NCI-H146 treated with DMSO at 0.1 percent for 48 hours (cell line): Measurements from ENCODE around the gene PCGF3.
"Not testable (repeated sequence)": the region's sequence is repeated elsewhere in the genome, so short reads cannot be mapped to it uniquely, and the experiment has no call there.

Source experiments
- DNase-seq: peaks from one replicate; lab custom pipeline; 2025; ENCODE audit not compliant: unreplicated experiment; lab: John Stamatoyannopoulos, UW

The PCGF3 gene

DNA sequence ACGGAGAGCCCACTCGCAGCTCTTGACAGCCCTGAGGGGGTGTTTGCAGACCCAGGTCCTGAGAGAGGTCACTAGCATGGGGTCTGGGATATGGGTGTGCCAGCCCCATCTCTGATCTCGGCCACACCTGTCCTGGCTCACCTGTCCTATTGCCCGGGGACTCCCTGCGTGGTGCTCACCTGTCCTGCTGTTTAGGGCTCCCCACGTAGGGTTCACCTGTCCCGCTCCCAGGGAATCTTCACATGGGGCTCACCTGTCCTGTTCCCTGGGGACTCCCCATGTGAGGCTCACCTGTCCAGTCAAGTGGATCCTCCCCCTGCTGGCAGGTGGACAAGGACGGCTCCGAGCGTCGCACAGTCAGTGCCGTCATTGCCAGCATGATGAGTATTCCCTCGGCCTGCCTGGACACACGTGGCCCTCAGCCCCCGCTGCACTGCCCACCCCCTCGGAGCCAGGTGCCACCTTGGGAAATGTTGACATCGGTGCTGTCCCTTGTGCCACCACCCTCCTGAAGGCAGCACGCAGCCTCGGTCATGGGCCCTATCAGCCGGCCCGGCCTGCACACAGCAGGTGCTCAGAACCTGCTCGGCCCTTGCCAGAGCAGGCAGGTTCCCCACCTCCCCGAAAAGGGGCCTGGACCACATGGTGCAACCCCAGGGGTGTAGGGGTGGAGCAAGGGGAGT lies 23.0 kb upstream of the PCGF3 start:
- DNase-seq = peak; percentile 64

DNA sequence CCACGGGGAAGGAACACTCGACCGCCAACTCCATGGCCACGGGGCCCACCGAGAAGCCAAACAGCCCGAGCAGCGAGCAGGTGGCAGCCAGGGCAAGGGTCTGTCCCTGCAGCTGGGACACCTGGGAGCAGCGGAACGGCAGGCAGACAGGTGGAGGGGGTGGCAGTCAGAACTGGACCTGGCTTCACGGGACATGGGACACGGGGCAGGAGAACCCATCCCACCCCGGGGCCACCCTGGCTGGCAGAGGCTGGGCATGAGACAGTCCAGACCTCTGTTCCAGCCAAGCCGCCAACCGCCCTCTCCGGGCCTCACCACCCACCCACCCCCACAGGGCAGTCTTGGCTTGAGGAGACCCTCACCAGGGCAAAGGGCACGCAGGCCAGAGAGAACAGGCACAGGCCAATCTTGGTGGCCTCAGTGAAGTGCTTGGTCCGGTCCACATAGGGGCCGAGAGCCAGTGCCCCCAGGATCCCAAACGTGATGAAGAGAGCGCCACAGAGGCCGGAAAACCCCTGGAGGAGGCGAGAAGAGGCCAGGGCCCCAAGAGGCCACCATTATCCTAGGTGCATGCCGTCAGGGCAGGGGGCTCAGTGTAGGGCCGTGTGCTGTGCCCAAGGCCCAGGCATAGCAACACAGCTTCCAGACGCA lies 22.3 kb upstream of the PCGF3 start:
- no peak for DNase-seq

DNA sequence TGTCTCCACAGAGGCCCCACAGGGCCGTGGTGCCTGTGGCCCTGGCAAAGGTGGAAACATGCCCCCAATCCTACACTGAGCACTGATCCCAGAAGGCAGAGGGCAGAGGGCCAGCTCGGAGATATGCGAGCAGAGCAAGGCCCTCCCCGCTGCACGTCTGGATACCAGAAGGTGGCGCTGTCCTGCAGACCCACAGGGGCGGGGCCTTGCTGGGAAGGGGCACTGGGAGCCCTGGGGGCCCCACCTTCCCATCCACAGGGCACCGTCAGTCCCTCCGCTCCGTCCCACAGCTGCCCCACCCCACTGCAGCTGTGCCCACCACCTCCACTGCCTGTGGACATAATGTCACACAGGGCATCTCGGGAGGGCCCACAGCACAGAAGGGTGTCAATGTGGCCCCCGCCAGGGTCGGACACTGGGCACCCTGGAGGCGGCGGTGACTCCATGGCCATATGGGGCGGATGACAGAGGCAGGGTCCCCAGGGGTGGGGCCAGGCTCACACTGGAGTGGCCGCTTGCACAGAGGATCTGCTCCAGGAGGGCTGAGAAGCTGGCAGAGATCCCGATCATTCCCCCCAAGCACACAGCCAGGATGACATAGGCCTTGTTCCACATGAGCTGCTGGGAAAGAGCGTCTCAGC lies 21.5 kb upstream of the PCGF3 start:
- no peak for DNase-seq

DNA sequence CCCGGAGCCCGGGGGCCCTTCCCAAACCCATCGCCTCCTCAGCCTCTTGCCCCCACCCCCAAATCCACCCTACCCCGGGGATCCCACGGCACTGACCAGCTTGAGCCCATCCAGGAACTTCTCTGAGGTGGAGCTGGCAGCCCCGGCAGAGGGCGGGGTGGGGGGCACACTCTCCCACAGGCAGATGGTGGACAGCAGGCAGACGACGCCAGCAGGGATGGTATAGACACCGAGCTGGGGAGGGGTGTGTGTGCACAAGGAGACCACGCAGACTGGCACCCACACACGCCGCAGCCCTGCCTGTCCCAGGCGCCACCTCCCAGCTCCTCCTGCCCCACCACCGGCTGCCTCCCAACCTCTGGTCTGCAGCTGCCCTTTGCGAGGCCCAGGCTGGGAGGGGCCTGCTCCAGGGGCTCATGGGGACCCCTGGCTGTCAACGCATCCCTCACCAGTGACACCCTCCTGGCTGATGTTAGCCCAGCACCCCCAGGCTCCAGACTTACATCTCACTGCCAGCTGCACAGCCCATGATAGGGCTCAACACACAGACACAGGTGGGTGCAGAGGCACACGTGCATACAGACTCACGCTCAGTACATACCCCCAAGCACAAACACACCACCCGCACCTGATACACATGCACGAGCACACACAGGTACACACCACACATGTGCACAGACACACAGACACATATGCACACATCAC lies 20.9 kb upstream of the PCGF3 start:
- DNase-seq = no peak

DNA sequence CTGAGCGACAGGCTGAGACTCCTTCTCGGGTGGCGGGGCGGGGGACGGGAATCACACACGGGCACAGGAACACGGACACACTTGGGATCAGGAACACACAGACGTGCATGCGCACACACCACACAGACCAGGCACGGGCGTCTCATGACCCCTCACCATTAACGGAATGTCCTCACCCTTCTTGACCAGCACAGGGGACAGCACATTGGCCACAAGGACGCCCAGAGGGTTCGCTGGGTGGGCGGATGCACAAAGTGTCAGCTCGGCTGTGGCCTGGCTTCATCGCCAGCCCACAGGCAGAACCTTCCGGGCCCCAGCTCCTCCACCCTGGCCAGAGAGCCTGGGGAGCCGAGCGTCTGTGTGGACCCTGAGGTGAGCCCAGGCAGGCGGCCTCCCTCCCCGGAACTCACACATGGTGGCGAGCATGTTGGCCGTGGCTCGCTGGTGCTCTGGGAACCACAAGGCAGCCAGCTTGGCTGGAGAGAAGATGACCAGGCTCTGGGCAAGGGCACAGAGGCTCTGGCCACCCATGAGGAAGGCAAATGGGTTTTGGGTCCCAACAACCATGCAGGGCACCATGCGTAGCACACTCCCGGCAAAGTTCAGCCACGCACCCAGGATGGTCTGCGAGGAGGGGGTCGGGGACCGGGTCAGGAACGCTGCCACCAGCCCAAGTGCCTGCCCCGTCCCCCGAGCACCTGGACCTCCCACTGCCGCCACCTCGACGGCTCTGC lies 19.8 kb upstream of the PCGF3 start:
- DNase-seq = no peak

DNA sequence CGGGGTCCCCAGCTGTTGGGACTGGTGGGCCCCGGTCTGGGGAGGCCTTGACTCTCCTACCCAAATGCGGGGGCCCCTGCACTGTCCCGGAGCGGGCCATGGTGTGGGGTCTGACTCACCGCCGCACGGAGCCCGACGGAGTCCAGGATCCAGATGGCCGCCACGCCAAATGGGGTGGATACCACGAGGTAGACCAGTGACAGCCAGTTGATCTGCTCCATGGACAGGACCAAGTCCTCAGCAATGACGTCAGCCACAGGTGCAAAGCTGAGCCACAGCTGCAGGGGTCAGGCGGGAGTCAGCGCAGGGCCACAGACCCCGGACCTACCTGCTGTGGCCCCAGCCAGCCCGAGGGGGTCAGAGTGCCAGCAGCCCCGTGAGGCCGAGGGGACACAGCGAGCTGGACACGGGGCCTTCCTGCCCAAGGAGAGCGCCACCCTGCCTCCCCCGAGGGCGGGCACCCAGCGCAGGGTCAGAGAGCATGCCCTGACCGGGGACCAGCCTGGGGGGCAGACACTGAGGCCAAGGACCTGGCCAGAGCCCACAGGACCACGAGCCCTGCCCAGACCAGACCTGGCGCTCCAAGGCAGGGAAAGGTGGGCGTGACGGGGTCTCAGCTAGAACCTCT lies 19.1 kb upstream of the PCGF3 start:
- DNase-seq = no peak

DNA sequence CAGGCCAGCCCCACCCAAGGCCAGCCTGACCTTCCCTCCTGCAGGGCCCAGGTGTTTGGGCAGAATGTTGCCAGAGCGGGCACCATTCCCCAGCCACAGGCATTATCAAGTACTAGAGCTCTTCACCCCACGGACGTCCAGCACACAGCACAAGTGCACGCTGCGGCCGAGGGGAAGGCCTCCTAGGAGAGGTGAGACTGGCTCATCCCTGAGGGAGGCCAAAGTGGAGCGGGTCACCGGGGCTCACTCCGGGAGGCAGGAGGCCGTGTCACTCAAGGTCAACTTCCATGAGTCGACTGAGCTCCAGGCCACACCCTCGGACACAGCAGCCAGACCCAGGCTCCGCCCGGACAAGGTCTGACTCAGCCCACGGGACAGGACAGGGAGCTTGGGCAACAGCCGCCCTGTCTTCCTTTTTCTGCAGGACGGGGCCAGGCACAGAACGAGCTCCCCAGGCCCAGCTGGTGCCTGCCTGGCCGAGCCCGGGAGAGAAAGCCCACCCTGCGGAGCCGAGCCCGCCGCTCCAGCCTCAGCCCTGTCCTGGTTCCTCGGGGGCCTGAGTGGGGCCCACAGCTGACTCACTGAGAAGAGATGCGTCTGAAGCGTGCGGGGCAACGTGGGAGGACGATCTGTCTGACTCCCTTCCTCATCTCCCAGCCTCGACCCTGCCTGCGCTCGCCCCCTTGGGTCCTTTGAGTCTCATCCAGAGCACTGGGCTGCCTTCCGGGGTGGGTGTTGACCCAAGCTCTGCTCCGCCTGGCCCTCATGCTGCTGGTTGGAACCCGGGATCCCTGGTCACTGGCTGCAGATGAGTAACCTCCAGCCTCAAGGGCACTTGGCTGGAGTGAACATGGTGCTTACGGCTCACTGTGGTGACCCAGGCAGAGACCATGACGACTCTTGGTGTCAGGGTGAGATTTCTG lies 18.3 kb upstream of the PCGF3 start:
- DNase-seq = no peak

DNA sequence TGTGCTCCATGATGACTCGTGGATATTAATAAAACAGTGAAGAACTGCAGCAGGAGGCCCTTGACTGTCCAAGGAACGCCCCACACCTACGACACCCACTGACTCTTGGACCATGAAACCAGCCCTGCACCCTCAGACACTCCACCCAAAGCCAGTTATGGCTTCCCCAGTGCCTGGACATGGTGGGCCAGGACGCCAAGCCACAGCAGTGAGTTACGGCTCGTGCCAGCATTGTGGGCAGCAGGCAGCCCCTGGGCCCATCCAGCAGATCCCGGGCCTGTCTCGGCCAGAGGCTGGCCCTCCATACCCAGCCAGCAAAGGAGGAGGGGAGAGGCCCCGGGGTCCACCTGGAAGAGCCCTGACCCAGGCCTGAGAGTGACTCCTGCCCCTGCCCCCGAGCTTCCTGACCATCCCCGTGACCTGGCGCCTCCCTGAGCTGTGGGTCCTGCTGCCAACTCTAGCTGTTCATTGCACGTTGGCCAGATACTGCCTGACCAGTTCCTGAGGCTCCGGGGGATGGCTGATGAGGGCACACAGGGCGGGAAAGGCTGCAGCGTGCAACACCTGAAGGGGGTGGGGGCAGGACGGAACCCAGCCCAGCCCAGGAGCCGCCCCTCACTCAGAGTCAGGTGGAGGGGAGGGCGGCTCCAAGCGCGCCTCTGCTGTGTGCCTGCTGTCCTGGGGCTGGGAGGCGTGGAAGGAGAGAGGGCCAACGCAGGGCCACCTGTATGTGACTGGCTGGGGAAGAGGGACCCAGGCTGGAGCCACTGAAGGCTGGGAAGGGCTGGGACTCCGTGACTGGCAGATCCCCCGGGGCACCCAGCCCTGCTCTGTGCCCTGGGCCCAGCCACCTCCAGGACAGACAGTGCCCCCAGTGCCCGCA lies 17.4 kb upstream of the PCGF3 start:
- DNase-seq = no peak

DNA sequence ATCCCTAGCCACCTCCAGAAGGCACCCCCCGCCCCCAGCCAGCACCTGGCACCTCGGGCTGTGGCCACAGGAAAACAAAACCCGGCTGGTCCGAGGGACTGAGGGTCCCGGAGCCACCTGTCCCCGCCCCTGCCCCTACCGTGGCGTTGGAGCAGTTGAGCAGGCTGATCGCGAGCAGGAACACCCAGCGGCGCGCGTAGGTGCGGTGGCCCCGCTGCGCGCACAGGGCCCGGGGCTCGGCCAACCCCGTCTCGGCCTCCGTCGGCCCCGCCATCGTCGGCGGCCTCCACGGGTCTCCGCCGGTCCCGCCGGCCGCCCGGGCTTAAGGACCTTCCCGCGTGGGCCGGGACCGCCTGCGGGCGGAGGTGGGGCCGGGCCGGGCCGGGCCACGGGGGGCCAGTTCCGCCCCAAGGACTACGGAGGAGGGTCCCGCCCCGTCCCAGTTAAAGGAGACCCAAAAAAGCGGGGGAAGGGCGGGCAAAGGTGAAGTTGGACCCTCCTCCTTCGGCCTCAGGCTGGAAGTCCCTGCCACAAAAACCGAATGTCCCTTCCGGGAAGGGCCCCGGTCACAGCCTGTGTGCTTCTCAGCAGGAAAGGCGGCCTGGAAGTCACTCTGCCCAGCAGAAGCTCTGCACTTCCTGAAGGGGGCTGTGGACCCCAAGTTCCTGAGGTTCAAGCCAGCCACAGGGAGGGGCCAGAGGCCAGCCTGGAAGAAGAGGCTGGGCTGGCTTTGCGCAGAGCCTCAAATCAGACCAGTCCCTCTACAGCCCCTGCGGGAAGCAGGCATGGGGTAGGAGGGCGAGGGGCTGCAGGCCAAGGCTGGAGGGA lies 16.6 kb upstream of the PCGF3 start, which contains the start of gene SLC49A3:
SLC49A3 (minus strand) TSS at position 298 of the 828 bp plus-strand sequence; CDS start at position 274, 24 bp downstream.
- DNase-seq = no peak

DNA sequence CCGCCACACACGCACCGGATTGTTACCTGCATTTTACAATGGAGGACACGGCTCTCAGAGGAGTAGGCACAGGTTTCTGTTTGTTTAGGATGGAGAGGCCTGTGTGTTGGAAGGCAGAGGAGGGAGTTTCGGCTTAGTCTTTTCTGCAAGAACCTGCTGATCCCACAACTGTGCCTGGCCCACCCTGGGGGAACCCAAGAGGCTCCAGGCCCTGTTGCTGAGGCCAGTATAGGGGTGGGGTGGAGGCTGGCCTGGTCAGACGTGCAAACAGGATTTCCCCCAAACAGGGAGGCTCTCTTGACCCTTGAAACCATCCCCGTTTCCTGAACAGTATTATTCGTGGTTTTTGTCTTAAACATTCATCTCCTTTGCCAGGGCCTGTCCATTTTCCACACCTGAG lies 15.9 kb upstream of the PCGF3 start:
- no peak for DNase-seq

DNA sequence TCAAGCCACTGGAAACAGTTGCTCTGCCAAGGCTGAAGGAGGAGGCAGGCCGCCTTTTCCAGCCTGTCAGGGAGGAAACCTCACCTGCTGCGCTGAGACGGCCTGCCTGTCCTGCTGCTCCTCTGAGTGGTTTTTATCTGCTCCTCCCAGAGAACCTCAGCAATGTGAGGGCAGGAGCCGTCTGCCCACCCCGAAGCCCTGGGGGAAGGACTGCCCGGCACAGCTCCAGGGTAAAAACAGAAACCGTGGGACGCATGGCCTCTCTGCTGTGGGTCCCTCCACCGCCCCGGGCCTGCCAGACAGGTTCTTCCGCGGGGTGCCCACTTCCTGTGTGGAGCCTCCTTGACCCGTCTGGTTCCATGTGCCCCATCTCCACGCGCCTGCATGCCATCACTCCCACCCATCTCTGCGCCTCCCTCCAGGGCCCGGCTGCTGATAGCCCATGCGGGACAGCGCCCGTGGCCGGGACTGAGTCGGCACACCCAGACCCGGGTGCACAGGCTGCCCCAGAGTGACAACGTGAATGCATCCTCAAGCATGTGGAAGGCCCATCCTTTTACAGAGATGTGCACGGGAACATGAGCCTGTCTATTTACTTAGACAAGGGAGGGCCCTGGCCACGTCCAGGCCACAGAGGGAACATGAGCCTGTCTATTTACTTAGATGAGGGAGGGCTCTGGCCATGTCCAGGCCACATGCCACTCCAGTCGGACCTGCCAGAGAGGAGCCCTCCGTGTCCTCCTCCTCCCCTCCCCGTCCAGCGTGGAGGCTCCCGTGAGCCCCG lies 12.7 kb upstream of the PCGF3 start:
- DNase-seq = no peak

DNA sequence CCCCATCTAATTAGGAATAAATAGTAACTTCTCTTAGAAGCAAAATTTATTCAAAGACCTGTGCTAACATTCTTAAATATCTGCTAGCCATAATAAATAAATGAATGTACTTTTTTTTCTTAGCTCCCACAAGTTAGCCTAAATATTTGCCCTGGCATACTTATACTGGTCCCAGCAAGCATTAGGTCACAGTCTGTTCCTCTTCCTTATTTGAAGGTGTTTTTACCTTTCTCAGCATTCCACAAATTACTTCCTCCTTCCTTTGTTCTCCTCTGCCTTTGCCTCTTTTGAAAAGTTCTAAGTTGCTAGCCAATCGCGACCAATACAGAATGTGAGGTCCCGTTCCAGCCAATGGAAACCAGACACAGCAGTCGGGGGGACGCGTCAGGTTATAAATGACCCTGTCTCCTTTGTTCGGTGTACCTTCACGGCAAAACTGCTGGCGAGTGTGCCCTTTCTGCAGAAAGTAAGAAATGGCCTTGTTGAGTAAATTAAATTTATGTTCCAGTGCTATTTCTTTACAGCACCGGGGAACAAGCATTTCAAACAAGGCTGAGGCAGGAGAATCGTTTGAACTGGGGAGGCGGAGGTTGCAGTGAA lies 11.2 kb upstream of the PCGF3 start:
- not testable (repeated sequence) for DNase-seq

DNA sequence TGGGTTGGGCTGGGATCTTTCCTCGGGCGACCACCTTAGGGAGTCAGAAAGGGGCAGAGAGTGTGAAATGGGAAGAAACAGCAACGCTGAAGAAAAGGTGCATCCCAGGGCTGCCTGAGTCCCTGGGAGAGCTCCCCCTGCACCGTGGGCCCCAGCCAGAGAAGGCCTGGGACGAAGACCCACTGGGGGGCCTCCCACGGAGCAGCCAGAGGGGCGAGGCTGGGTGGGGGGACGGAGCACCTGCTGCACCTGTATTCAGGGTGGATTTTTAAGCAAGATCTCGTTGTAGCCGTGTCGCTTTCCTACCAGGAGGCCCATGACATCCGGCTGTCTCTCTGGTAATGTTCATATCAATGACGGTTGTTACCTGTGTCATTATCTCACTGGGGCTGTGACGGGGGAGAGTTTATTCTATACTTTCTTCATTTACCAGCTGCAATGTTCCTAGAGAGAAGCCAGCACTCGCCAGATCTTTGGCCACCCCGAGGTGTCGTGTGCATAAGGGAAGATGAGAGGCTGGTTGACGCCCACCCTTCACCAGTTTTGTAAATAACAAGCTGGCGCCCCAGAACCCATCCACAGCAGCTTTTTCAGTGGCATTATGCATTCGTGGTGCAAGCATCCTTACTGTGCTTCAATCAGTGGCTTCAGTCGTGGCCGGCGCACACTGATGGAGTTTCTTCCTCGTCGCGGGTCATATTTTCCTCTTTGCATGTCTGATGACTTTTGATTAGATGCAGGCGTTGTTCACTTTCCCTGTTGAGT lies 5.6 kb upstream of the PCGF3 start:
- DNase-seq = no peak

DNA sequence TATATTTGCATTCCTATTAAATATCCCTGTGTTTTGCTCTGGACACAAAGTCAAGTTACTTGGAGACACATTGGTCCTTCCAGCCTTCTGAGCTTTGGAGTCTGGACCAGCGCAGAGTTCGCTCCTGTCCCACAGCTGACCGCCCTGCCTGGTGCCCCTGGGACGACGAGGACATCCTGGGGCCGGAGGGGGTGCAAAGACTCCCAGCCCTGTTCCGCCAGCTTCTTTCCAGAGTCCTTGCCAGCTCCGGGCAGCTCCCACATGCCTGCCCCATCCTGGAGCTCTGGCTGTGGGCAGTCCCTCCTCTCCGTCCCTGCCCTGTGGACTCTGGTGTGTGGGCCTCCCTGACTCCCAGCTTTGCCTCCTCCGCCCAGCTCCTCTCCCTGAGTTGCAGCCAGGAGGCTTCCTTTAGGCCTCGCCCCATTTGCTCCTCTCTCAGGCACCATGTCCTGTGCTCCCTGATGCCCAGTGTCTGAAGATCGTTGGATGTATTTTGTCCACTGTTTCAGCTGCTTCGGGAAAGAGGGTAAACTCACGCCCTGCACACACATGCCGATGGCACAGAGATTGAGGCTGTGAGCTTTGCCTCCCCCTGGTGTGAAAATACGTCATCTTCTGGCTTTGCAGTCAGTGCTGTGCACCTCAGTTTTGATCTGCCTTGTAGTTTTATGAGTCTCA lies 4.9 kb upstream of the PCGF3 start:
- no peak for DNase-seq

DNA sequence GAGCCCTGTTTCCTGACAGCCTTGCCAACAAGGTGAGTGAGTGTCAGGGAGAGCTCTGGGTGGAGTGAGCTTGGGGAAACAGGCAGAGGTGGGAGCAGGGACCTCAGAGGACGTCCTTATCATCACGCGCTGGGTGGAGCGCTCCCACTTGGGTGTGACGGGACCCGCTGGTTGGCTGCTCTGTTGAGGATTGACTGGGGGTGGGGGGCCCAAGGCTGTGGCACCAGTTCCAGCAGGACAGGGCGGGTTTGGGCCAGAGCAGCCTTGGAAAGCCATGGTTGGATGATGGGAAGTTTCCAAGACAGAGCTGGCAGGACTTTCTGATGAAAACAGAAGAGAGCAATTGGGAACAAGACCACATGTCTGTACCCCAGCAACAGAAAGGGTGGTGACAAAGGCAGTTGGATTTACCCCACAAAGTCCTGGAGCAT lies 3.0 kb upstream of the PCGF3 start:
- DNase-seq = no peak
